Glutamatergic neuron (in vitro differentiated cells): ENCODE measurements around the gene KCNB1. TPM values are rescaled to one million over a fixed set of nuclear protein-coding genes. Genes with fewer than 3 reads are reported as not detected.
A peak's percentile ranks its signal among the peaks of the same experiment; 100 is the strongest.

Experiments used
- DNase-seq: peaks from one replicate; pipeline ENCODE4 v3.0.0; 2022
- H3K27ac Mint-ChIP-seq: one replicate; pipeline ENCODE4 v1.8.0; 2020; ENCODE audit warnings: mild to moderate bottlenecking, mixed read lengths, inconsistent platforms; ENCODE audit not compliant: unreplicated experiment
- H3K27me3 Mint-ChIP-seq: one replicate; pipeline ENCODE4 v1.8.0; 2020; ENCODE audit warnings: mild to moderate bottlenecking, moderate library complexity, mixed read lengths, inconsistent platforms; ENCODE audit not compliant: unreplicated experiment
- H3K36me3 Mint-ChIP-seq: one replicate; pipeline ENCODE4 v1.8.0; 2020; ENCODE audit warnings: mild to moderate bottlenecking, mixed read lengths, inconsistent platforms; ENCODE audit not compliant: unreplicated experiment
- H3K4me1 Mint-ChIP-seq: one replicate; pipeline ENCODE4 v1.8.0; 2020; ENCODE audit warnings: mild to moderate bottlenecking, low read depth, mixed read lengths, inconsistent platforms; ENCODE audit not compliant: unreplicated experiment
- H3K4me3 Mint-ChIP-seq: one replicate; pipeline ENCODE4 v1.8.0; 2020; ENCODE audit warnings: mild to moderate bottlenecking, mixed read lengths, inconsistent platforms; ENCODE audit not compliant: unreplicated experiment
- H3K9me3 Mint-ChIP-seq: one replicate; pipeline ENCODE4 v1.8.0; 2020; ENCODE audit warnings: mild to moderate bottlenecking, moderate library complexity, mixed read lengths, inconsistent platforms; ENCODE audit not compliant: unreplicated experiment
- CTCF ChIP-seq: fragments of 200-600 bp; sonication (generic); IDR thresholded peaks from one replicate; pipeline ENCODE4 v1.5.0; 2021; ENCODE audit not compliant: partially characterized antibody, unreplicated experiment
- total RNA-seq: library from RNA; stranded (reverse); fragmentation: NEBNext Ultra II Directional; extraction: Animal tissue kit (Norgen Biotek cat#: 25700); gene quantifications from one replicate; pipeline ENCODE4 v1.2.1, GENCODE V29; 2021; ENCODE audit not compliant: unreplicated experiment

KCNB1 gene
- total RNA-seq, 1 donor from 2014 or later = 3.1 TPM

DNA sequence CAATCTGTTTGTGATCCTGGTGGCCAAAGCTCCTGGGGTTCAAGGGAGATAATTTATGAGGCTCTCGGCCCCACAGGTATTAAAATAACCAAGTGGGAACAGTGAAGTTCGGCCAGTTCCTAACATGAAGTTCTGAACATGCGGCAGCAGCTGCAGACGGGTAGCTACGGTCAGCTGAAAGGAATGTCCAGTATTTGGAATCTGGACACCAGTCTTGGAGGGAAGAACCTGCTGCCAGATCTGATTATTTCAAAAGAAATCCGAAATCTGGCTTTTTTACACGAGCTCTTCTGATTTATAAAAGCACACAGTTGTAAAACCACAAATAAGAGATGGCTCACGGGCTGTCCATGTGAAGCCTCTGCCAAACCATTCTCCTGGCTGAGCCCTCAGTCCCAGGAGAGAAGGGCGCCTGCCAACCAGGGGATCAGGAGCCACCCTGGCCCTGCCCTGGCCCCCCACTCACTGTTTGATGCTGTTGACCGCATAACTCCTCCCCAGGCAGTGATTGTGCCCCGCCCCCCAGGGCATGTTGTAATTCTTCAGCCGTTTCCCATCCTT lies 28.2 kb upstream of the KCNB1 start:
- H3K9me3 Mint-ChIP-seq = peaks cover 6% of the 10 kb centered on the region
- no peaks in the 10 kb centered on the region for H3K36me3 Mint-ChIP-seq
- DNase-seq = no peak
- peaks cover 19% of the 10 kb centered on the region for H3K4me1 Mint-ChIP-seq
- no peak overlapping the region for H3K27ac Mint-ChIP-seq
- TF ChIP-seq CTCF = no peak
- no peak overlapping the region for H3K4me3 Mint-ChIP-seq
- H3K27me3 Mint-ChIP-seq = peaks cover 2% of the 10 kb centered on the region

DNA sequence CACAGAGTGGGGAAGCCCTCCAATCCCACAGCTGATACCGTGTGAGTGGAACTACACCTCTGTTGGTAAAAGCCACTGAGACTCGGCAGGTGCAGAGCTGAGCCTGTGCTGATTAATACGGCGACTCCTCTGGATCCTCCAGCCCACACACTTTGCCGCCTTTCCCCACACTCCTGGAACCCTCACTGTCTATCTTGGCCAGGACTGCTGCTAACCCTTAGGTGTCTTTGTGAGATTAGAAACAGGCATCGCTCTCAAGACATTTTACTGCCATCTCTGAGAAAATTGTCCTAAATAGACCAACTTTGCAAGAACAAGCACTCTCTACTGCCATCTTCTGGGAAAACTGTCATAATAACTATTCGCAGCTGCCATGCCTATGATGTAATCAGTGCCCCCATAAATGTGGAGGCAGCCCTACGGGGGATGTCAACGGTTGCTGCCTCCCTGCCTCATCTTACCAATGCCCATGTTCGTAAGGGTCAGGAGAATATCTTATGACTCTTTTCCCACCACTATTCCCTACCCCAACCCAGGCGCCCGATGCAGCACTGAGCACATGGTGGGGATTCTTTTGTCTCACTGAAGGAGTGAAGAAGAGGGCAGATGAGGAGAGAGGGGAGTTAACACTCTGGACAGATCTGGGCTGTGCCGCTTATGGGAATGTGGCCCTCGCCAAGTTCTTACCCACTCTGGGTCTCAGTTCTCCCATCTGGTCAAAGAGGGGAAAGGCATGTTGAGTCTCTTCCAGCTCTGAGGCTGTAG lies 26.1 kb upstream of the KCNB1 start:
- H3K27me3 Mint-ChIP-seq = peaks cover 2% of the 10 kb centered on the region
- H3K4me1 Mint-ChIP-seq = peaks cover 26% of the 10 kb centered on the region
- TF ChIP-seq CTCF = peak; percentile 70
- peak overlapping the region; percentile 41 for H3K4me3 Mint-ChIP-seq
- DNase-seq = no peak
- peak overlapping the region; percentile 86 for H3K27ac Mint-ChIP-seq
- H3K36me3 Mint-ChIP-seq = no peaks in the 10 kb centered on the region
- peaks cover 9% of the 10 kb centered on the region for H3K9me3 Mint-ChIP-seq

DNA sequence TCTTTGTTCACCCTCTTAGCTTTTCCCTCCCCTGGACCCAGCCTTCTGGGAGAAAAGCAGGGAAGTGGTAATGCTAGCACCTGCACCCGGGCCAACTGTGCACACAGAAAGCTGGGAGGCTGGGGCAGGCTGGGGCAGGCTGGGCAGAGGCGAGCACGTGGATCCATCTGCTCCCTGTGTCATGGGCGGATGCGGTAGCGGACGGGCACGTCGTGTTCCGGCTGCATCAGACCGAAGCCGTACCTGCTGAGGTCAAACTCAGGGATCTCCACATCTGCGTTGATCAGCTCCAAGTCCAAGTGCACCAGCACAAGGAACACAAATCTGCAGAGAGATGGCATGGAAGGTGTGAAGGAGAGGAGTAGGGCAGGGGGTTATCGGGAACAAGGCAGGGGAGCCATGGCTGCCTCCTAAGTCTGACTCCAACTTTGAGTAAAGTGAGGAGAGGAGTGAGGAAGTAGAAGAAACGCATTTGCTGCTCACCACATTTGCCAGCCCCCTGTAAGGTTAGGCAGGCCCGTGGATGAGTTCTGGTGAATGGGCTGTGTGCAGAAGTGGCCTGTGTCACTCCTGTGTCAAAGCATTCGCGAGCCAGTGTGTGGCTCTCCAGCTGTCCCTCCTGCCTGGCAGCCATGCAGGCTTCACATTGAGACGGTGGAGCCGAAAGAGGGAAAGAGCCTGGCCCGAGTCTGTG lies 25.4 kb upstream of the KCNB1 start:
- Mint-ChIP-seq H3K27ac (peak overlapping the region; percentile 23), H3K27me3 (peaks cover 2% of the 10 kb centered on the region), H3K9me3 (peaks cover 9% of the 10 kb centered on the region), H3K4me1 (peaks cover 26% of the 10 kb centered on the region), H3K4me3 (no peak overlapping the region), H3K36me3 (no peaks in the 10 kb centered on the region)
- no peak for DNase-seq
- no peak for TF ChIP-seq CTCF

DNA sequence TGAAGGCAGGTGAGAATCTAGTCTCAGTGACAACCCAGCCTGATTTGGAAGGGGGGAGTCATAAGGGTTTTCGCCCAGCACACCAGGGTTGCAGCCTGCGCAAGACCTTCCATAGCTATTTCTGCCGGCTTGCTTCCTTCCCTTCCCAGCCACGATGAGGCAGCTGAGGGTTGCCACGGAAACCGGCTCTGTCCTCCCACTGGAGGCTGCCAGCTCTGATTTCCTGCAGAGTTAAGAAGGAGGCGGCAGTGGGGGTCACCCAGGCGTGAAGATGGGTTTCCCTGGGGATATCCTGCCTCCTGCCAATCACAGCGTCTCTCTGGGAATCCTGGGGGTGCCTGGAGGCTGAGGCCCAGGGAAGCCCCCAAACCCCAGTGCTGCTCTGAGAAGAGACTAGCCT lies 23.1 kb upstream of the KCNB1 start:
- no peak for TF ChIP-seq CTCF
- Mint-ChIP-seq H3K27me3 (peaks cover 2% of the 10 kb centered on the region), H3K4me3 (peak overlapping the region; percentile 38), H3K36me3 (no peaks in the 10 kb centered on the region), H3K9me3 (peaks cover 9% of the 10 kb centered on the region), H3K4me1 (peaks cover 26% of the 10 kb centered on the region), H3K27ac (peak overlapping the region; percentile 6)
- DNase-seq = peak; percentile 92

GRCh38 chr20:49503176-49503575 lies 20.7 kb upstream of the KCNB1 start:
- Mint-ChIP-seq H3K9me3 (peaks cover 7% of the 10 kb centered on the region), H3K27ac (no peak overlapping the region), H3K27me3 (no peaks in the 10 kb centered on the region), H3K4me3 (no peak overlapping the region), H3K36me3 (no peaks in the 10 kb centered on the region), H3K4me1 (peaks cover 22% of the 10 kb centered on the region)
- no peak for DNase-seq
- no peak for TF ChIP-seq CTCF
